GM12872 (cell line): ENCODE measurements around the gene FAM227B.

Experiments
- TF ChIP-seq, protein P1 (sequence below): IDR thresholded peaks from 3 replicates; pipeline ENCODE4 v1.5.1; 2011; ENCODE audit warnings: low read depth, mild to moderate bottlenecking, low read length, moderate library complexity; ENCODE audit not compliant: insufficient read depth

Gene FAM227B

DNA sequence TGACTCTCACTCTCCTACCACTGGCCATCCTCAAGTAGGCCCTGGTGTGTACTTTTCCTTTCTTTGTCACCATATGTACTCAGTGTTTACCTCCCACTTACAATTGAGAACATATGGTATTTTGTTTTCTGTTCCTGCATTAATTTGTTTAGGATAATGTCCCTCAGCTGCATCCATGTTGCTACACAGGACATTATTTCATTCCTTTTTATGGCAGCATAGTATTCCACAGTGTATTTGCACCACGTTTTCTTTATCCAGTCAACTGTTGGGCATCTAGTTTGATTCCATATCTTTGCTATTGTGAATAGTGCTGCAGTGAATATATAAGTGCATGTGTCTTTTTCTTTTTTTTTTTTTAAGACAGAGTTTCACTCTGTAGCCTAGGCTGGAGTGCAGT lies 324.4 kb downstream of the FAM227B start:
- TF ChIP-seq, protein P1, sequence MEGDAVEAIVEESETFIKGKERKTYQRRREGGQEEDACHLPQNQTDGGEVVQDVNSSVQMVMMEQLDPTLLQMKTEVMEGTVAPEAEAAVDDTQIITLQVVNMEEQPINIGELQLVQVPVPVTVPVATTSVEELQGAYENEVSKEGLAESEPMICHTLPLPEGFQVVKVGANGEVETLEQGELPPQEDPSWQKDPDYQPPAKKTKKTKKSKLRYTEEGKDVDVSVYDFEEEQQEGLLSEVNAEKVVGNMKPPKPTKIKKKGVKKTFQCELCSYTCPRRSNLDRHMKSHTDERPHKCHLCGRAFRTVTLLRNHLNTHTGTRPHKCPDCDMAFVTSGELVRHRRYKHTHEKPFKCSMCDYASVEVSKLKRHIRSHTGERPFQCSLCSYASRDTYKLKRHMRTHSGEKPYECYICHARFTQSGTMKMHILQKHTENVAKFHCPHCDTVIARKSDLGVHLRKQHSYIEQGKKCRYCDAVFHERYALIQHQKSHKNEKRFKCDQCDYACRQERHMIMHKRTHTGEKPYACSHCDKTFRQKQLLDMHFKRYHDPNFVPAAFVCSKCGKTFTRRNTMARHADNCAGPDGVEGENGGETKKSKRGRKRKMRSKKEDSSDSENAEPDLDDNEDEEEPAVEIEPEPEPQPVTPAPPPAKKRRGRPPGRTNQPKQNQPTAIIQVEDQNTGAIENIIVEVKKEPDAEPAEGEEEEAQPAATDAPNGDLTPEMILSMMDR = no peak

DNA sequence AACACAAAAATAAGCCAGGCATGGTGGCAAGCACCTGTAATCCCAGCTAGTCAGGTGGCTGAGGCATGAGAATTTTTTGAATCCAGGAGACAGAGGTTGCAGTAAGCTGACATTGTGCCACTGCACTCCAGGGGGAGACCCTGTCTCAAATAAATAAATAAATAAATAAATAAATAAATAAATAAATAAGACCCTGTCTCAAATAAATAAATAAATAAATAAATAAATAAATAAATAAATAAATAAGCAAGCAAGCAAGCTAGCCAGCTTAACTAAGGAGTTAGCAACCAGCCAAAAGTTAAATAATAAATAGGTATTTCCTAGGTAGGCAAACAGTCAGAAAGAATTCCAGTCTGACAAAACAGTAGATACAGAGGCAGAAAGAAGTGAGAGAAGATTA lies 326.7 kb downstream of the FAM227B start:
- TF ChIP-seq, protein P1 = no peak

DNA sequence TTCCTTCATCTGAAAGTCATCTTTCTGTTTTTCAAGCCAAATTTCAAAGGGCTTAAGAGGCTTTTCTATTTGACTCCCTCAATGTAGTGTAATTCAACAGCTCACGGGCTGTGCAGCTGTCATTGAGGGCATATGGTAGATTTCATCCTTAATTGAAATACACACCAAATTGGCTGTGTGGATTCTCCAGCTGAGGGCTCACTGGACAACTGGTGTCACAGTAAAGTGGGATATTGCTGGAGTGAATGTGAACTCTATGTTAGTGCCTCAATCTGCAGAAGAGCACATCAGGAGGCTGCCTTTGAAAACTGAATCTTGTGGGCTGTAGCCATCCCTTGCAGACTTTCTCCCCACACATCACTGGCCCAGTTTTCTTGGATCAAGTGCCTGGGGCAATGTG lies 330.4 kb downstream of the FAM227B start:
- TF ChIP-seq, protein P1 = no peak

DNA sequence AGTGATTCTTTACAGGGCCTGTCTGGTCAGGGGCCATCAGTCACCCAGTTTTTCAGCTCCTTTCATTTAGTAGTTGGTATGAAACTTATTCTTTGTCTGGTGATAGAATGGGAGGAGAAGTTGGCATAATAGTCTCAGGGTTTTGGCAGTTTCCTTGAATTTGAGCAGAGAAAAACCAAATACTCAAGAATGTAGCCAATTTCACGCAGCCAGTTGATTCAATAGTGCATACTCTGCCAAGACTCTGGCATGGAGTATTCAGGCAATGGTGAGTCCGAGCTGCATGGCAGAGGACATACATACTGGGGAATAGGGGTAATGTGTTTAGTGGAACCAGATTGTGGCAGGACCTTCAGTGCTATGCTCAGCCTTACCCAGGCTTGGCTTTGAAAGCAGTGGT lies 332.2 kb downstream of the FAM227B start:
- TF ChIP-seq, protein P1 = no peak

DNA sequence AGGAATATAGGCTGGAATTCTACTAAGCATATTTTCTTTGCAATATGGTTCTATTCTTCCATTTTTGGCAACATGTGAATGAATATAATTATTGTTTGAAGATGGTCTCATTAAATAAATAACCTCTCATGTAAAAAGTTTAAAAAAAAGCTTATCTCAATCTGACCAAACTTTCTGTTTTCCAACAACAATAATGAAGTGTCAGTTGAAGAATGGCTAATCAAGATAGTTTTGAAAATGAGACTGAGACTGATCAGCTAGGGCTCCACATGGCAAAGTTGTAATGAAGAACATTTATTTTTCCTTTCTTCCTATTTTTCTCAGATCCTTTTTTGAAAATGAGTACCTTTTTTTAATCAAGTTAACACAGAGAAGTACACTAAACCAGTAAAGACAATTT lies 333.1 kb downstream of the FAM227B start:
- TF ChIP-seq, protein P1 = no peak

DNA sequence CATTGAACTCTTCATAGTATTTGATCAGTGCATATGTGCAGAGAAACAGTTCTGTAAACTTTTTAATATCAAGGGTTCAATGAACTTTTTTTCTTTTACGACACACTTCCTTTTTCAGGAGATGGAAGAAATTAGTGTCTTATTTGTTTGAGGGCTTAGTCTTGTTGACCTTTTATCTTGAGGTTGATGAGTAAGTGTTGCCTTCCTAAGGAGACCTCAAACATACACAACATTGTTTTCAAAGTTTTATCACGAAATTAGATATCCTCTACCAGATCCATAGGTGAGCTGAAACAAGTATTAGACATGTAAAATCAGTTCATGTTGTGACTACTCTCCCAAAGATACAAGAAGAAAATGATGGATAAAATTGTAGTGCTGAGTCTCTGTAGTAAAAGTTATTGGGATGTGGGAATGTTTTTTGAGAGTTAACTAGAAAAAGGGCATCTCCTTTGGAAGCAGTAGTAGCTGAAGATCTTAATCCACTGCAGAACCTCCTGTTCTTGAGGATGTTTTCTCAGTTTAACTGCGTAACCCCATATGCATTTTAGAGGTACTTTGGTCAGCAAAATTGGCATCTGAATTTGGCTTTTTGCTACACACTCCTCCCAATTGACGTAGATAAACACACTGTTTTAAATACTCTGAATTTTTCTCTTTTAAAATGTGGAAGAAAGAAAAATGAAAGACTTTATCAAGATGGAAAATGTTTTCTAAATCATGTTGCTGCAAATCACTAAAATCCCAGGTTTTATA lies 333.8 kb downstream of the FAM227B start:
- TF ChIP-seq, protein P1 = no peak

DNA sequence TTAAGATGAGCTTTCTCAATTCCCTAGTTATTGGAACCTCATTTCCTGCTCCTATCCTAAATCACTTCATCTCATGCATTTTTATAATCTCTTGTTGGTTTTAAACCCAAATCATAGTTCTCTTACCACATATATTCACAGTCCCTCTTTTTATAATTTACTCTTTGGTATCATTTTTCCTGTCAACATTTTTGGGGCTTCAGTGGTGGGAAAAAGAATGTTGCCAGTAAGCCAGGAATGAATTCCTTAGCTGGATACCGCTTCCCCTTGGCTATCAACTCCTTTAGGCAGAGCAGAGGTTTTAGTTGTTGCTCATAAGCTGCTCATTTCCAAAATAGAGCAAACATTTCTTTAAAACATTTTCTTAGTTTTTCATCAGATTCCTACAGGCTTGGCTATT lies 338.3 kb downstream of the FAM227B start:
- TF ChIP-seq, protein P1 = no peak
